Mammary epithelial cell (primary cell): Measurements from ENCODE around the gene GIMAP7.

ENCODE experiments used
- CTCF ChIP-seq, 2 donors: IDR thresholded peaks in 1 of 2; conservative IDR thresholded peaks in 1 of 2; 2 replicates each; pipeline ENCODE4 v1.5.1; 2011 to 2012; ENCODE audit warnings: inconsistent platforms in 2 of 2, low read length in 2 of 2, mild to moderate bottlenecking in 2 of 2, control low read depth in 1 of 2, low read depth in 1 of 2; ENCODE audit not compliant: insufficient read depth in 1 of 2; ENCODE audit errors: extremely low read depth in 1 of 2
- EZH2 ChIP-seq: IDR thresholded peaks from 2 replicates; pipeline ENCODE4 v1.6.1; 2012; ENCODE audit warnings: low read length, inconsistent platforms, borderline replicate concordance

DNA sequence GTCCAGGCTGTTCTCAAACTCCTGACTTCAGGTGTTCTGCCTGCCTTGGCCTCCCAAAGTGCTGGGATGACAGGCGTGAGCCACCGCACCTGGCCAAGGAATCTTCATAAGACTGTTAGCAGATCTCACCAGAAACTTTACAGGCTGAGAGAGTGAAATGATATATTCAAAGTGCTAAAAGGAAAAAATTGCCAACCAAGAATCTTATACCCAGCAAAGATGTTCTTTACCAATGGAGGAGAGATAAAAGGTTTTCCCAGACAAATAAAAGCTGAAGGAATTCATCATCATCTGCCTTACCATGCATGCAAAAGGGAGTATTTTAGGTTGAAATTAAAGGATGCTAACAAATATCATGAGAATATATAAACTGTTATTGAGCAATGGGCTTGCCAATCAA lies 23.6 kb downstream of the GIMAP7 start:
- TF ChIP-seq CTCF (conservative IDR thresholded peaks at IDR 0.05 in 1 of 2, IDR thresholded peaks at IDR 0.05 in 1 of 2; ENCODE audit: extremely low read depth in 1 of 2, insufficient read depth in 1 of 2, low read depth in 1 of 2, low read length in 2 of 2) (no peak), EZH2 (no peak)
